DMS53 treated with DMSO at 0.1 percent for 48 hours (cell line): ENCODE measurements around the gene TOP2B.

Source experiments
- DNase-seq: peaks from one replicate; lab custom pipeline; 2025; ENCODE audit not compliant: unreplicated experiment; lab: John Stamatoyannopoulos, UW

Gene TOP2B

DNA sequence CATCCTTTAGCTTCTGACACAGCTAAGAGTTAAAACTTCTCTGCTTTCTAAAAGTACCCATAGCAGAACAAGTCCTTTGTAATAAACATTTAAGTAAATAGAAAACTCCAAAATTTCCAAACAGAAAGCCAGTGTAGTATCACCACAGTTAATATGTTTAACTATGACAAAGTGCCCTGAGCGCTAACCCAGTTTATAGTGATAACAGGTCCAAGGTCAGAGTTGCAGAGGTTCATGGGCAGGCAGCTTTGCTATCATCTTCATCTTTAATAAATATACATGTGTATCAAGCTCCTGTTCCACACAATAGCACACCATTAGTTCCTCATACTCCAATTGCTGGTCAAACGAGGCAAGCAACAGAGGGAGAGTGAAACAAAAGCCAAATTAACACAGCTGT, 12.4 kb upstream of the TOP2B start:
- no peak for DNase-seq

DNA sequence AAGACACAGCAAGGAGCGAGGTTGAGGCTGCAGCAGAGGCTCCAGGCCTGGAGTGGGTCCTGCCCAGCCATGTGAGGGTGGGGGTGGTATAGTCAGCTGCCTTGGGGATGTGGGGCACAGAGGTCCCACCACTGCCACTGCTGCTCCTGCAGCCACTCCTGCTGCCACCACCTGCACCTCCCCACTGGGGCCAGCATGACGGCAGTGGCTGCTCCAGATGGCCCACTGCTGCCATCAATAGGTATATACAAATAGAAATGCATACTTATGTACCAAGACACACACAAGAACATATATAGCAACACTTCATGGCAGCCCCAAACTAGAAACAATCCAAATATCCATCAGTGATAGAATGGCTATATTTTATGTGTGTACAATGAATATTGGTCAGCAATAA, 10.0 kb upstream of the TOP2B start:
- no peak for DNase-seq

DNA sequence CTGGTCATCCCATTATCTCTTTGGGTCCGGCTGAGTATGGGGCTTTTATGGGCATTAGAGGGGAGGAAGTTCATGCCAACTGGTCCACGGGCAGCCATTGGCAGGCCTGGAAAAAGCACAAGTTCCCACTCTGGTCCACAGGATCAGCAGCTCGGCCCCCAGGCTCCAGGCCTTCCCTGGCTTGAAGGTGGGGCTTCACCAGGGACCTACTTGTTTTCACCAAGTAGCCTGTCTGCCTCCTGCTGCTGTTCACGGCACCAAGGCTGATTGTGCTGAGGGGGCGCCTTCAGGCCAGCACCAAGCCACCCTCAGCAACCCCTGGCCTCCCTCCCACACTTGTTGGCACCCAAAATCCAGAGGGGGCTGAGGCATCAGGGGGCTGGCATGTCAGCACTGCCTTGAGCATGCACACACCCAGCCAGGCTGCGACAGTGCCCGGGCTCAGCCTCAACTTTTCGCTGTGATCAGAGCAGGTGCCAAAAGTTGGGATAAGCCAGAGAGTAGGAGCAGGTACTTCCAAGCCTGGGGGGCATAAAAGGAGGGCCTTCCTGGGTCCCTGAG, 9.1 kb upstream of the TOP2B start:
- DNase-seq: no peak

DNA sequence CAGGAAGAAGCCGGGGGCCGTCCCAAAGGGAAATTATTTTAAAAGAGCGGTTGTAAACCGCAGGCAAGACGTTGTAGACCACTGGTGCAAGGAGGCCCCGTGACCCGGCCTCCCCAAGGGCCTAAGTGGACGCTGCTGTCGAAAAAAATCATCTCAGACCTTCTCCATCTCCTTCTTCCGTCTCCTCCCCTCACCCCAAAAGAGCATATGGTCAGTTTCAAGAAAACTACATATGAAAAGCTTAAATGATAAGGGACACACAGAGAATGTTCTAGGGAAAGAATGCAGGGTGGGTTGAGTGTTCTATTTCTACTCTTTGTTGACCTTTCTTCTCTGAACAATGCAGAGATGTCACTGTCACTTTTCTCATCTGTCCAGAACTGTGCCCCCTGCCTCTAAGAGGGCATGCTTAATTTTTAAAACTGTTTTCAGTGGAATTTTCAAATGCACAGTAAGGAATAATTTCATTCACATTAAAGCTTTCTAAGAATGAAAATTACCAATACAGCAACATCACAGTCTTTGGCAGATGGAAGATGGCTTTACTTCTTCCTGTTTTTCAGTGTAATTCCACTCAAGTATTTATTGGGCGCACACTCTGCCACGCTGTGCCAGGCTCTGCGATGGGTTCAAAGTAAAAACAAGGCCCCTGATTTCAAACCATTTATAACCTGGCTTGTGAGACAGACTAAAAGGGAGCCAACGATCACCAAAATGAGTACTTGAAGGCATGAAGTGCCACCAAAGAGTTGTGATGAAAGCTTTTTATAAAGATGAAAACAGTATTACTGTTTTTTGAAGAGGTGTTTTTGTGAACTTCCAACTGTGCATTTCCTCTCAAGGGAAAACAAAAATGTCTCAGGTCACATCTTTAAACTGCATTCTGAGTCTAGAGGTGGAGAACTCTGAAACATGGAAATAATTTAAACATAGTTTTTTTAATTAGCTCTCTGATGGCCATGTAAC, 891 bp upstream of the TOP2B start:
- no peak for DNase-seq

DNA sequence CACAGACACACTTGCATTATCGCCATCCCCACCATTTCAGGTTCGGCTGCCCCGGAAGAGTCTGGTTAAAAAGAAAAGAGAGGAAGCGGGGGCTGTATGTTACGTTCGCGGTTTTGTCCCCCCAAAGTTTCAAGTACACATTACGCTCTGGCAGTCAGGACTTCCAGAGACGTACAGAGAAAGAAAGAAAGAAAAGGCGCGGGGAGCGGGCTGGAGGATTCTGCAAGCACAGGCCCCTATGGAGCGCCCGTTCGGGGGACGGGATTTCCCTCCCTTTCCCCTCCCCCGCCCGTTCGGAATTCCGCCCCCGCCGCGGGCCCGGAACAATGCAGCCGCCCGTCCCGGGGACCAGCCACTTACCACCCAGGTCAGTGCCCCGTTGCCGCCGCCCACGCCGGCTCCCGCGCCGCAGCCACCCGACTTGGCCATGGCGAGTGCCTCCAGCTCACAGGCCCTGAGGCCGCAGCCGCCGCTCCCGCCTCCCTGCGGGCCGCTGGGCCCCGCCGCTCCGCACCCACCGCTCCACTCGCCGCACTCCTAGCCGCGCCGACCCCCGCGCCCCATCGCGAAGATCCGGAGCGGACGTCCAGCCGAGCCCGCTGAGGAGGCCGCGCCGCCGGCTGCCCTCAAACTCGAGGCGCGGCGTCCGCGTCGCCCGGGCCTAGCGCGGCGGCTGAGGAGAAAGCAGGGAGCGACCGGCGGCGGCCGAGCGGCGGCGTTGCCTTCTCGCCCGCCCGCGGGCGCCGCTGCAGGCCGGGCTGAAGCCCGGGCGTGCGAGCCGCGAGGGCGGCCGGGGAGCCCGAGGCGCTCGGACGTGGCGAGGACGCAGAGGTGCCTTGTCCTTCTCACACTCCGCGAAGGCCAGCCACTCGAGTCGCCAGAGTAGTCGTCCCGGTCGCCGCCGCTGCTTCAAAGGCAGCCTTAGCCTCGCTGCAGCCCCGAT, 567 bp downstream of the TOP2B start:
- no peak for DNase-seq

DNA sequence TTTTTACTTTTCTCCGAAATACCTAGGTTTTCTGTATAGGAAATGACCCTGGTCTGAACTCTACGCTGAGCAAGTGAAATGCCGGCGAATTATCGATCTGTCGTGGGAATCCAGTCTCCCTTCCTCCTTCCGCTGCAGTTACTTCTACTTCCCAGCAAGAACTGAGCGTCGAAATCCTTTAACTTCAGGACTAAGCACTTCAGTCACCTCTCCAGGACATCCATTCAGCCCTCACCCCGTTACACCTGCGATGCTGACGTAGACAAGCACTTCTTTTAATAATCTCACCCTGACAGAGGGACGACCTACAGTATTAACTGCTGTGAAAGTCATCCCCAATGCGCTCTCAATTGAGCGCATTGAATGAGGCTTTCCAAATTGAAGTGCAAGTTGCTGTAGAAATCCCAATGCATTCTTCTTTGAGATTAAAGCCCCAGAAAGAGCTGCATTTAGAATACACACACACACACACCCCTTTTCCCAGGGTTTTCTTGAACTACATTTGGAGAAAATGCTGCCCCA, 1.3 kb downstream of the TOP2B start:
- DNase-seq: no peak

DNA sequence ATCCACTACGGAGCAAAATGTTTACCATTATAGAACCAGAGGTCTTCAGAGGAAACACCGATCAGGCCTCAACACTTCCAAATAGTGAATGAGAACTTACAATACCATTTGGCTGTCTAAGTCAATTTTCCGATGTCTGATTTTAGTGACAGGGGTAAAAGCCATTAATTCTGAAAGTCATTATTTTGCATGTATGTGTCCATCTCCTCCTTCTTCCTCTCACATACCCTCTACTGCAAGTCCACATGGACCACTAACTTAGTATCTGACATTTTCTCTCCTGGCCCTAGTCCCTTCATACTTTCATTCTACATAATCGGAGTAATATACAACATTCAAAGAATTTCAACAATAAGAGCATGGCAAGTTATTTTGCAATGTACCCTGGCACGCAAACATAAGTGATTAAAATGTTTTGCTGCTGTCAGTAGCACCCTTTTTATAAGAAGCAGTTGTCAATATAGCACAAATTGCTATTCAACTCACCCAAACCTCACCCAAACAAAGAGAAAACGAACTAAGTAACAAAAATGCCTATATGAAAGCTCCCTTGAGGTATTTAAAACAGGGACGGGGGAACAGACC, 1.9 kb downstream of the TOP2B start:
- no peak for DNase-seq

DNA sequence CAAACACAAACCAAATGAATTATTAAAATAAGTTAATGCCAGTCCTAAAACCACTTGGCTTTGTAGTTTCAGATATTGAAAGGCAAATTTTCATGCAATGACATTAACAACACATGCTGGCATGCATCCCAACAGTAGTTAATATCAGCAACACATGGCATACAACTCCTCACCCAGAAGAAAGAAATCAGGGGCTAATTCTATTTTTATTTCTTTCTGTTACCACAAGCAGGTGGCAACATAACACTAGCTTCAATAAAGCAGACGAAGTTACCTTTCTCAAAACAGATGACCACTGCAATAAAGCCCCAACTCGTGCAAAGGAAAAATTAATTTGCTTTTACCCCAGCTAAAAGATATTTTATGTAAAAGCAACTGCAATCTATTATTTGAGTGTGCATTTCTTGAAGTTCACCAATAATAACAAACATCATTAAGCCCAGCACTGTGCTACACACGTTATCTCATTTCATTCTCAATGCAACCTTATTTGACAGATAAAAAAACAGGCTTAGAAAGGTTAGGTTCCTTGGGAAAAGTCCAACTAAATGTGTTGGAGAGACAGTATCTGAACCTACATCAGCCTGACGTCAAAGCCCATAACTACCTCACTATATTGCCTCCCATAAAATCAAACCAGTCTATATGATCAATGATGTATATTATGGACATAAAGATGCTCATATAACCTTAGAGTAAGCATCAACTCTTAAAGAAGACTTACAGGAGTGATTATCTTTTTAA, 2.8 kb downstream of the TOP2B start:
- no peak for DNase-seq

DNA sequence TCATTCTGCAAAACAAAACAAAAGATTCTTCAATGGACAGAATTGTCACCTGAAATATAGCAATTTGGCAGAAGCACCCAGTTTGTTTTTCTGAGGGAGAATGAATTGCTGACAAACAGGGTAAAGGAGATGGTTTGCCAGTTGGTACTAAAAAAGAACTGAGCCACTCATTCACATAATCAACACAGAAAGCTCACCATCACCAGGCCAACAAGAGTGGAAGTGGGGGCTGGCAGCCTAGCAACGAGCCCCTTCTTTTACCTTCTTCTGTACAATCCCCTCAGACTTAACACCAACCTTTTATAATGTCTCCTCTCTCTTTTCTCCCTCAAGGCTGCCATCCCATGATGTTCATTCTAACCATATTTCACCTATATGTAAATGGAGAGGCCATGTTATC, 5.9 kb downstream of the TOP2B start:
- DNase-seq: no peak

DNA sequence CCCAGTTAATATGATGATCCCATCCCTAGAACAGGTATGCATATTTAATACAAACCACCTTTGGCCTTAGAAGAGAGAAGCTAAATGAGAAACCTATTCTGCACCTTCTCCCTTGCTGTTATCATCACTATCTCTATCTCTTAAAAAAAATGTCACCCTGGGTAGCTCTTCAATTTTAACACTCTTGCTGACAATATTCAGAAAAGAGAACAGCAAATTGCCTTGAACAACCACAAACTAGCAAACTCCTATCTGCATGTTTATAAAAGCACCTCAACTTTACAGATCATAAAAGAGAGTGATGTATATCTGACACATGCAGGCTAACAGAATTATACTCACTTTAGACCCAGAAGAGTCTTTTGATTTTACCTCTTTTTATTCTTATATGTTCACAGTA, 7.4 kb downstream of the TOP2B start:
- no peak for DNase-seq

DNA sequence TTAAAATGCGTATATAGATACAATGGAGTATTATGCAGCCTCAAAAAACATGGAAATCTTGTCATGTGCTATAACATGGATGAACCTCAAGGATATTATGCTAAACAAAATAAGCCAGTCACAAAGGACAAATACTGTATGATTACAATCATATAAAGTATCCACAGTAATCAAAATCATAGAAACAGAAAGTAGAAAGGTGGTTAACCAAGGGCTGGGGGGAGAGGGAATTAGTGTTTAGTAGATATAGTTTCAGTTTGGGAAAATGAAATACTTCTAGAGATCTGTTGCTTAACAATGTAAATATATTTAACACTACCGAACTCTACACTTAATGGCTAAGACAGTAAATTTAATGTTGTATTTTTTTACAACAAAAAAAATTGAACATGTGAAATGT, 9.0 kb downstream of the TOP2B start:
- no peak for DNase-seq

DNA sequence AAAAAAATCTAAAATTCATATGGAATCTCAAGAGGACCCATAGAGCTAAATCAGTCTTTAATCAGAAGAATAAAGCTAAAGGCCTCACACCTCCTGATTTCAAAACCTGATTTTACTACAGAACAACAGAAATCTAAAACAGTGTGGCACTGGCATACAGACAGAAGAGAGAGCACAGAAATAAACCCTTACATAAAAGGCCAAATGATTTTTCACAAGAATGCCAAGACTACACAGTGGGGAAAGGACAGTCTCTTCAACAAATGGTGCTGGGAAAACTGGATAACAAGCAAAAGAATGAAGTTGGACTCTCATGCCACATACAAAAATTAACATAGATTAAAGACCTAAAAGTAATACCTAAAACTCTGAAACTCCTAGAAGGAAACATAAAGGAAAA, 10.1 kb downstream of the TOP2B start:
- no peak for DNase-seq

DNA sequence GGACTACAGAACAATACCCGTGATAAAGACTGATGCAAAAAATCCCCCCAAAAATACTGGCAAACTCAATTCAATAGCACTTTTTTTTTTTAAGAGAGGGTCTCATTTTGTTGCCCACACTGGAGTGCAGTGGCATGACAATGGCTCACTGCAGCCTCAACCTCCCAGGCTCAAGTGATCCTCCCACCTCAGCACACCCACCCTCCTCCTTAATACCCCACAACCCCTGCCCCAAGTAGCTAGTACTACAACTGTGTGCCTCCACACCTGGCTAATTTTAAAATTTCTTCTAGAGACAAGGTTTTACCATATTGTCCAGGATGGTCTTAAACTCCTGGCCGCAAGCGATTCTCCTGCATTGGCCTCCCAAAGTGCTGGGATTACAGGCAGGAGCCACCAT, 11.4 kb downstream of the TOP2B start:
- DNase-seq: no peak

DNA sequence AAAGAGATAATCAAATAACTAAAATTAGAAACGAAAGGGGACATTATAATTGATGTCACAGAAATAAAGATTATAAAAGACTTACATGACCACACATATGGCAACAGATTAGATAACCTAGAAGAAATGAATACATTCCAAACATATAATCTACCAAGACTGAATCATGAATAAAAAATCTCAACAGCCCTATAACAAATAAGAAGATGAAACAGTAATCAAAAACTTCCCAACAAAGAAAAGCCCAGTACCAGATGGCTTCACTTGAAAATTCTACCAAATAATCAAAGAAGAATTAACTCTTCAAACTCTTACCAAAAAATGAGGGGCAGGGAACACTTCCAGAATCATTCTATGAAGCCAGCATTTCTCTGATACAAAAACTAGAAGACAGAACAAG, 11.8 kb downstream of the TOP2B start:
- no peak for DNase-seq

DNA sequence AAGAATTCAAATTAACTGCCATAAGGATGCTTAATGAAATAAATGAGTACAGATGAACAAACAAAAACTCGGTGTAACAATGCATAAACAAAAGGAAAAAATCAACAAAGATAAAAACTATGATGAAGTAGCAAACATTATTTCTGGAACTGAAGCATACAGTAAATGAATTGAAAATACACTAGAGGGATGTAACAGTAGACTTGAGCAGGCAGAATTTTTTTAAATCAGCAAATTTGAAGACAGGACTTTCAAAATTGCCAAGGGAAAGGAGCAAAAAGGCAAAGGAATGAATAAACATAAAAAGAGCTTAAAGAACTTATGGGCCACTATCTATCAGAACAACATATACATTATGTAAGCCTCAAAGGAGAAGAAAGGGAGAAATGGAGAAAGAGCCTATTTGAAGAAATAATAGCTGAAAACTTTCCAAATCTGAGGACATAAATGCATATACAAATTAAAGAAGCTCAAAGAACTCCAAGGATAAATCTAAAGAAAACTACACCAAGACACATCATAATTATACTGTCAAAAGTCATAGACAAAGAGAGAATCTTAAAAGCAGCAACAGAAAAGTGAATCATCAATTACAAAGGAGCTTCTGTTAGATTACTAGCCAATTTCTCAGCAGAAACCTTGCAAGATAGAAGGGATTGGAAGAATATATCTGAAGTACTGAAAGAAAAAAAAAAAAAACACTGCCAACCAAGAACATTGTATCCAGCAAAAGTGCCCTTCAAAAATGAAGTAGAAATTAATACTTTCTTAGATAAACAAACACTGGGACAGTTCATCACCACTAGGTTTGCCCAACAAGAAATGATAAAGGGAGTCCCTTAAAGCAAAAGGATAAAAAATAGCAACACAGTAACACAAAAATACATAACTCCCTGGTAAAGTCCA, 15.5 kb downstream of the TOP2B start:
- DNase-seq: no peak

DNA sequence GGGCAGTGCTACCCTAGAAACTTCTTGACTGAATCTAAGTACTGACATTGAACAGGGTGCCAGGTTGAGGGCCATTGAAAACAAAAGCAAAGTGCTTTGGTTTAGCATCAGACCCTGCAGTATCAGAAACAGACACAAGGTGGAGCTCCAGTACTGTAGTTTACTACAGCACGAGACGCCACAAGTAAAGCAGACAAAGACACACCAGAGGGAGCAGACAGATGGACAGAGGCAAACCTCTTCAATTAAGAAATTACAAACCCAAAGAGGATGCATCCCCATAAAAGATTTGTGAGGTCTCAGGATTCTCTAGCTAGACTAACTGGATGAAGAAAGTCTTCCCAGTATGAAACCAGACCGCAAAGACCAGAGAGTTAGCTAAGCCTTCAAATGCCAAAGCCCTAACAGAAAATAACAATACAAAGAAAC, 16.6 kb downstream of the TOP2B start:
- DNase-seq: no peak

DNA sequence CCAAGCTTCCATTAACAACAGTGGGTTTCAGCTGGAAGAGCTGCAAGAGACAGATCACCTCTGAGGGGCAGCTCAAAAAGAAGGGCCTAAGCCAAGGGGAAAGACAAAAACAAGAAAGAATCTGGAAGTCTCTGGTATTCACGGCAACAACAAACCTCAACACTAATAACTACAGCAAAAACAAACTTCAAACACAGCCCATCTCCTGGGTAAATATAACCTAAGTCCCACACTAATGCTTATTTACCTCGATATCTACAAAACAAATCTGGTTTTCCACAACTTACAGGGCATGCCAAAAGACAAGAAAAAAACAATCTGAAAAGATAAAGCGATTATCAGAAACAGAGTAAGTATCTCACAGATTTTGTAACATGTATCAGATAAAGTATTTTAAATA, 29.7 kb downstream of the TOP2B start:
- no peak for DNase-seq

DNA sequence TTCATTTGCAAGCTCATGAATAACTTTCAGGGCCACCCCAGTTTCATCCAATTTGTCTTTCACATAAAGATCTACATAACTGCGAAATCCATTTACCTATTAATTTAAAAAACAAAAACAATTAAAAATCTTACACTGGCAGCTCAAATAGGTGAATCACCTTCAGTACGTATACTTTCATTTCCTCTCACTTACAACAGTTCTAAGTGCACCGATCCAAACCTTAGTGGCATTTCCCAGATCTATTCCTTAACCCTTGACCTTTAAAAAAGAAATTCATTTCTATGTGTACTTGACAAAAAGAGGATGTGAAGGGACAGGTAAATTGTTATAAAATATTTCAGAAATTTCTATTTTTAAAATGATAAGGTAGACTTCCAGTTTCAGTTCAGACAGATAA, 30.8 kb downstream of the TOP2B start:
- no peak for DNase-seq

DNA sequence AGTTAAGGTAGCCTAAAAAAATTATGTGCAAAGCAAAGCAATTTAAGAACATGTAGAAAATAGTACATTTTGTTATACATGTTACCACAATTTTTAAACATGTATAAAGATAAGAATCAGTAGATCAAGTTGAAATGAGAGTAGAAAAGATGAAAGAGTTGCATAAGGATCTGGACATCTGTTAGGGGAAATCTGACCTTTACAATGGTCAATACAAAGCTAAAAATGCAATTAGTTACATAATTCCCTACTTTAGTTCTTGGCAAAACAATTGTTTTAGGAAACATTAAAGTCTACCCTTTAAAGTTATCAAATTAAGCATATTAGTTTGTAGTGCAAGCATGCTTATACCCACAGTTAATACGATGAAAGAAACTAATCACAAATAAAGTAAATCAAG, 32.7 kb downstream of the TOP2B start:
- DNase-seq: no peak
